CD4-positive, alpha-beta T cell treated with Interleukin-15 for 4 hours (primary cell): ENCODE data around the gene OR6X1.
"Not testable (repeated sequence)": the region's sequence is repeated elsewhere in the genome, so short reads cannot be mapped to it uniquely, and the experiment has no call there.

Experiments used
- DNase-seq: peaks from one replicate; pipeline ENCODE4 v3.0.0-alpha.2; 2020; ENCODE audit warnings: low spot score

OR6X1 gene

GRCh38 chr11:123753110-123753509 is 1.2 kb downstream of the OR6X1 start:
- no peak for DNase-seq

- DNase-seq: no peak
Measured at GRCh38 chr11:123751781-123752180, 2.5 kb downstream of the OR6X1 start.

DNA sequence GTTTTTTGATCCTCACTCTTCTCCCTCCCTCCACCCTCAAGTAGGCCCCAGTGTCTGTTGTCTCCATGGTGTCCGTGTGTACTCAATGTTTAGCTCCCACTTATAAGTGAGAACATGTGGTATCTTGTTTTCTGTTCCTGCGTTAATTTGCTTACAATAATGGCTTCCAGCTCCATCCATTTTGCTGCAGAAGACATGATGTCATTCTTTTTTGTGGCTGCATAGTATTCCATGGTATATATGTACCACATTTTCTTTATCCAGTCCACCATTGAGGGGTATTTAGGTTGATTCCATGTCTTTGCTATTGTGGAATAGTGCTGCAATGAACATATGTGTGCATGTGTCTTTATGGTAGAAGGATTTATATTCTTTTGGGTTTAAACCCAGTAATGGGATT is 6.0 kb downstream of the OR6X1 start:
- DNase-seq: not testable (repeated sequence)

DNA sequence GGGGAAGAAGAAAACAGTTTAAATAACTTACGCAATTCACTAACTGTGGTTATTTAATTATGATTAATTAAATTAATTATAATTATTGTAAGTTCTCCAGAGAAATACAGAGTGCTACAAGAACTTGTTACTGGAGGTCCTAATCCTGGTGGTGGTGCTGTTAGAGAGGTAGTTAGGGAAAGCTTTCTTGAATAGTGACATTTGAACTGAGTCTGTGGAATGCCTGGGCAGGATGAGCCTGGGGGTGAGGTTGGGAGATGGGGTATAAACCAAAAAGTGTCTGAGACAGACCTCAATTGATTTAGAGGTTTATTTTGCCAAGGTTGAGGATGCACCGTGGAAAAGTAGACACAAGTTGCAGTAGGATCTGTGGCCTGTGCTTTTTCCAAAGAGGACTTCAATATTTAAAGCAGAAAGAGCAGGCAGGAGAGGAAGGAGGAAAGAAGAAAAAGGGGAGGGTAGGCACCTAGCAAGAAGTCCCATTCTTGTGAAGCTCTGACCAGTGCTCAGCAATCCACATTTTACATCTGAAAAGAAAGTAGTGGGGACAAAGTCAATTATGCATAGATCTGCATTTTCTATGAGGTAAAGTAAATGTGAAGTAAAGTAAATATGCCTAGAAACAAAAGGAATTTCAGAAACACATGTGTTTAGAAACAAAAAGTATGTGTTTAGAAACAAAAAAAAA is 8.4 kb downstream of the OR6X1 start:
- no peak for DNase-seq

- DNase-seq: no peak
Measured at GRCh38 chr11:123742724-123743120, 11.6 kb downstream of the OR6X1 start.

GRCh38 chr11:123742031-123742723 is 12.1 kb downstream of the OR6X1 start:
- DNase-seq: peak; percentile 13

DNA sequence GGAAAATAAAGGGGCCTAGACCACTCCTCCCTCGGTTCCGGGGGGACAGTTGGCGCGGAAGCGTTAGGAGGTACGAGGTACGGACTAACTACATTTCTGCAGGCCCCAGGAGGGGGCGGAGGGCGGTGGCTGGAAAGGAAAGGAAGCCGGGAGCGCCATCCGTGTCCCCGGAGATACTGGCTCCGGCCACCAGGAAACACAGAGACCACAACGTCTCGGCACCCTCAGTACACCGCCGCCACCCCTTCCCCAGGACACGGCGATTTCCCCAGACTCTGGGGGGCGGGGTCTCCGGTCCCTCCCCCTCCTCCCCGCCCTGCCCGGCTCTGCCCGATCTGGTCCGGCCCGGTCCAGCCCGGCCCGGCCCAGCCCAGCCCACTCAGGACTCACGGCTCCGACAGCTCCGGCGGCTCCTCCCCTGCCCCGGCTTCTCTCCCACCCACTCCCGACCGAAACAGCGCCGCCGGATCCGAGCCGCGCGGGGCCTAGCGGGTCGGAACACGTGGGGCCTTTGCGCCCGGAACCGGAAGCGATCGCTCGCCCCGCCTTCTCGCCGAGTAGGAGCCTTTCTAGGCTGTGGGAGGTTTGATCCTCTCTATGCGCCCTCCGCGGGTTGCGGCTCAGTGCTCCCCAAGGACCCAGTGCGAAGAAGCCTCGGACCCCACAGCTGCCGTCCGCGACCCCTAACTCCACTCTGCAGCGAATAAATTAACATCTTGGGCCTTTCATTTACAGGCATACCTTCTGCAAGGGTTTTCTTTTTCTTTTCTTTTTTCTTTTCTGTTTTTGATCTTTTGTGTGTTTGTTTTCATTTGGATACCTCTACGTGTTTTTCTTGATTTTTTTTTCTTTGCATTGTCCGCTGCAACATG is 12.9 kb downstream of the OR6X1 start, which contains the start of gene ZNF202:
TSS of gene ZNF202 (minus strand) at position 502 of the 872 bp plus-strand sequence. CDS start 10,772 bp downstream, outside the sequence.
- peak; percentile 90 for DNase-seq

DNA sequence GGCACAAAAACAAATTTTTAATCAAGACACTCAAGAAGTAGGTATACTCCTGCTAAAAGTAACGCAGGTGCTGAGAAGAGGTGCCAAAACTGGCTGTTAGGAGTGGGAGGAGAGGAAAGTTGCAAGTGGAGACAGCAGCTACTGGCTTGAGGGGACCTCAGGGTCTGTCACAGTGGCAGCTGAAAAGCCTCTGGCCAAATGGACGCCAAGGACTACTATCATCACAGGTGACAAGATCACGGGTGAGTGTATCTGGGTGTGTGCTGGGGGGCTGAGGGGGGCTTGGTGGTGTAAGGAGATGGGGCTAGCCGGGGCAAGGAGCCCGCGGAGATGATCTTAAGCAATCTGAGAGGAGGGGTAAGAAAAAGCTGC is 13.5 kb downstream of the OR6X1 start:
- DNase-seq: no peak

DNA sequence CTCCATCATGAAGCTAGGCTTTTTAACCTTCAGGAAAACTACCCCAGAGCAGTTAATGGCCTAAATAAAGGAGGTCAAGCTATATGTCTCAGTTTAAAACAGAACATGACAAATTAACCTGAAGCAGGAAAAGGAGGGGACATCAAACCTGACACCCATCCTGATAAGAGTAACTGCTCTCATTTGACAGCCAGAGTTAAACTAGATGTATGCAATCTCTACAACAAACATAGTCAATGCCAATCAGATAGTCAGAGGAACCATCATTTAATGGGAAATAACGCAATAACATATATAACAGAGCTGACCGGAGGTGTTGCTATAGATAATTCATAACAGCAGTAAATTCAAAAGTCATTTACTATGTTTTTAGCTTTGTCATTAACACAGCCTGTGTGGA is 15.9 kb downstream of the OR6X1 start:
- no peak for DNase-seq

DNA sequence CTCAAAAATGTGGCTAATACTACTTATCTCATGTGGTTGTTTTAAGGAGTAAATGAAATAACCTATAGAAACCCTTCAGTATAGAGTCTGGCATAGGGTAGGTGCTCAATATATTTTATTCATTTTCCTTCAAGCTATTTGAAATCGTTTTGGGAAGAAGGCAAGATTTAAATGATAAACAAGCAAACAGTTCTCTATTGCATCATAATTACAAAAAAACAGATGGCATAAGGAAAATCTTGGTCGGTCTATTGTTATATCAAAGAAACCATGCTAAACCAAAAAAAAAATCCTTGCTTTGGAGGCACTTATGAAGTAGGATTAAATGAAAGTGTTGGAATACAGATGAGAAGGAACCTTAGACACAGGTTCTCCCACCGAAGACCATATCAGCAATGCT is 17.5 kb downstream of the OR6X1 start:
- DNase-seq: no peak

- DNase-seq: no peak
Measured at GRCh38 chr11:123729602-123730001, 24.7 kb downstream of the OR6X1 start.

DNA sequence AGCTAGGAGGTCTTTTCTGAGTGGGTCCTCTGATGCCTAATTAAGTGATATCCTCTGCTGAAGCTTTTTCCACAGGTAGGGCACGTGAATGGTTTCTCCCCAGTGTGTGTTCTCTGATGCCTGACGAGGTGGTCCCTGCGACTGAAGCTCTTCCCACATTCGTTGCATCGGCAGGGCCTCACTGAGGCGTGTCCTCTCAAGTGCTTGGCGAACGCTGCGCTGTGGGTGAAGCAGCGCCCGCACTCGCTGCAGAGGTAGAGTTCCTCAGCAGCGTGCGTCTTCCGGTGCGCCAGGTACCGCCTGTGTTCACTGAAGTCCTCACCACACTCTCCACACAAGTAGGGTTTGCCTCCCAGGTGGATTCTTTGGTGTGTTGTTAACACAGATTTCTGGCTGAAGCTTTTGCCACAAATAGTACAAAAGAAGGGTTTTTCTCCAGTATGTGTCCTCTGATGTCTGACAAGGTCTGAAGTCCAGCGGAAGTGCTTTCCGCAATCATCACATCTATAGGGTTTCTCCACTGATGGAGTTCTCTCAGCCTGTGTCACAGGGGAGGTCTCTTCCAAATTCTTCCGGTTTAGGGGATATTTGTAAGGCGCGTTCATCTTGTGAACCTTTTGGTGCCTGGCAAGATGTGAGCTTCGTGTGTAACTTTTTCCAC is 28.2 kb downstream of the OR6X1 start:
- no peak for DNase-seq

GRCh38 chr11:123719452-123719851 is 34.9 kb downstream of the OR6X1 start:
- DNase-seq: no peak

- DNase-seq: no peak
Measured at GRCh38 chr11:123718469-123718868, 35.8 kb downstream of the OR6X1 start.

- DNase-seq: no peak
Measured at GRCh38 chr11:123718063-123718462, 36.3 kb downstream of the OR6X1 start.

DNA sequence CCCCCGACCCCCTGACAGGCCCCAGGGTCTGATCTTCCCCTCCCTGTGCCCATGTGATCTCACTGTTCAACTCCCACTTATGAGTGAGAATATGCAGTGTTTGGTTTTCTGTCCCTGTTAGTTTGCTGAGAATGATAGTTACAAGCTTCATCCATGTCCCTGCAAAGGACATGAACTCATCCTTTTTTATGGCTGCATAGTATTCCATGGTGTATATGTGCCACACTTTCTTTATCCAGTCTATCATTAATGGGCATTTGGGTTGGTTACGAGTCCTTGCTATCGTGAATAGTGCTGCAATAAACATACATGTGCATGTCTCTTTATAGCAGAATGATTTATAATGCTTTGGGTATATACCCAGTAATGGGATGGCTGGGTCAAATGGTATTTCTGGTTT is 41.7 kb downstream of the OR6X1 start:
- DNase-seq: not testable (repeated sequence)

DNA sequence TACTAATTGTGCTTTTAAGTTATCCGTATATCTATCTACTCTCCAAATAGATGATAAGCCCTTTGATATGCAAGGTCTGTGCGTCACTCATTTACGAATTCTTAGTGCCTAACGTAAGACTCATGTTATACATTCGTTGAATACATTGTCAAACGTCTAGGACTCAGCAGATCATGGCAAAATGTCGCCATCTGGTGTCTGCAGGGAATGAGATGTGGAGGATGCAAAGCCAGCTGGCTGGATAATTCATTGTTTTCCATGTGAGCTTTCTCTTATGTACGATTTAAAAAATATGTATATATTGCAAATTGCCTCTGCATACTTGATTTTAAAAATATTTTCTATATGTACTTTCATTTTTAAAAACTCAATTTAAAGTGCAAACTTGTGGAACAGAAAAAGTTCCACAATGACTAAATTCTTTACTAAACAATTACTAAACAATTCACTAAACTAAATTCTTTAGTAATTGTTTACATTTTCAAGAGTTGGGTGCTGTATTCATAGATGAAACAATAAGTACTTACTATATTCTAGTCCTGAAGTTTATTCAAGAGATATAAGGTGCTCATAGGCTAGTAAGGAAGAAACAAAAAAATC is 46.6 kb downstream of the OR6X1 start:
- DNase-seq: peak; percentile 35

DNA sequence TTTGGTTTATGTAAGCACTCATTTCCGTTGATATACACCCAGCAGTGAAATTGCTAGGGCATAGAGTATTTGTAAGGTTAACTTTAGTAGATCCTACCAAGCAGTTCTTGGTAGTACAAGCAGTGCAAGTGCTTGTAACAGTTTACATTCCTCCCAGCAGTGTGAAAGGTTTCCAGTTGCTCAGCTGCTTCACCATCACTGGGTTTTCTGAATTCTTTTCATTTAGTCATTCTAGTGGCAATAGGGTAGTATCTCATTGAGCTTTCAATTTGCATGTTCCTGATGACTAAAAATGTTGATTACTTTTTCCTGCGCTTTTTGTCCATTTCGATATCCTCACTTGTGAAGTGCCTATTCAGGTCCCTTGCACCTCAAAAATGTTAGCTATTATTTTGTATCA is 47.1 kb downstream of the OR6X1 start:
- DNase-seq: no peak

- no peak for DNase-seq
Measured at GRCh38 chr11:123704341-123704740, 50.0 kb downstream of the OR6X1 start.
